Measurements from ENCODE around the gene ATP8A1.

DNA sequence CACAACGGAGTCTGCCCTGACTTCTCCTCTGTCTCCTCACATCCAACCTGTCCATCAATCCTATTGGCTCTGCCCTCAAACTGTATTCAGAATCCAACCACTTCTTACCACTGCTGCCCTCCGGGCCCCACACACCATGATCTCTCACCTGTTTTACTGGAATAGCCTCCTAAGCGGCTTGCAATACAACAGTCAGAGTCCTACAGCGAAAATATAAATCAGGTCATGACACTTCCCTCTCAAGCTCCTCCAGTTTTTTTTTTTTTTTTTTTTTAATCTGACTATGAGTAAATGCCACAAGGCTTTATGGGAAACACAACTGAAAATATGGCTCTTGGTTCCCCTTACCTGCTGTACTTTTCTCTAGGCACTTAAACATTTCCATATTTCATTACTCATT lies 216.8 kb downstream of the ATP8A1 start:
- TF ChIP-seq, protein P1, sequence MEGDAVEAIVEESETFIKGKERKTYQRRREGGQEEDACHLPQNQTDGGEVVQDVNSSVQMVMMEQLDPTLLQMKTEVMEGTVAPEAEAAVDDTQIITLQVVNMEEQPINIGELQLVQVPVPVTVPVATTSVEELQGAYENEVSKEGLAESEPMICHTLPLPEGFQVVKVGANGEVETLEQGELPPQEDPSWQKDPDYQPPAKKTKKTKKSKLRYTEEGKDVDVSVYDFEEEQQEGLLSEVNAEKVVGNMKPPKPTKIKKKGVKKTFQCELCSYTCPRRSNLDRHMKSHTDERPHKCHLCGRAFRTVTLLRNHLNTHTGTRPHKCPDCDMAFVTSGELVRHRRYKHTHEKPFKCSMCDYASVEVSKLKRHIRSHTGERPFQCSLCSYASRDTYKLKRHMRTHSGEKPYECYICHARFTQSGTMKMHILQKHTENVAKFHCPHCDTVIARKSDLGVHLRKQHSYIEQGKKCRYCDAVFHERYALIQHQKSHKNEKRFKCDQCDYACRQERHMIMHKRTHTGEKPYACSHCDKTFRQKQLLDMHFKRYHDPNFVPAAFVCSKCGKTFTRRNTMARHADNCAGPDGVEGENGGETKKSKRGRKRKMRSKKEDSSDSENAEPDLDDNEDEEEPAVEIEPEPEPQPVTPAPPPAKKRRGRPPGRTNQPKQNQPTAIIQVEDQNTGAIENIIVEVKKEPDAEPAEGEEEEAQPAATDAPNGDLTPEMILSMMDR (IDR thresholded peaks at IDR 0.05) = no peak
- TF ChIP-seq TCF7L2 (IDR thresholded peaks at IDR 0.05; ENCODE audit: low read depth, low read length) = no peak
- TF ChIP-seq SIN3A (IDR thresholded peaks at IDR 0.05; ENCODE audit: borderline replicate concordance, insufficient read depth, low read depth, low read length) = no peak
